H1 (cell line): Measurements from ENCODE around the gene ATG5.

ENCODE experiments used
- CTCF ChIP-seq, 3 experiments: IDR thresholded peaks; 1 replicate in 2 of 3; 2 replicates in 1 of 3; pipeline versions ENCODE4 v1.5.1 to v1.6.1; 2011; ENCODE audit warnings: low read length in 3 of 3, mild to moderate bottlenecking in 3 of 3, inconsistent platforms in 2 of 3, low read depth in 1 of 3, moderate library complexity in 1 of 3; ENCODE audit not compliant: insufficient read depth in 1 of 3; ENCODE audit errors: control extremely low read depth in 1 of 3
- RXRA ChIP-seq: IDR thresholded peaks from 2 replicates; pipeline ENCODE4 v1.6.1; 2011; ENCODE audit warnings: low read depth, mild to moderate bottlenecking, low read length, moderate library complexity; ENCODE audit not compliant: insufficient read depth

- TF ChIP-seq CTCF (IDR thresholded peaks at IDR 0.05; ENCODE audit: control extremely low read depth in 1 of 3, insufficient read depth in 1 of 3, low read depth in 1 of 3, low read length in 3 of 3) (no peak), RXRA (no peak)
Observed at GRCh38 chr6:106257195-106257594, 68.4 kb downstream of the ATG5 start.
